WTC11 (cell line): ENCODE results near the gene ANKRD65.

Experiments
- ATF6 ChIP-seq: sonication (generic); formaldehyde crosslinking; IDR thresholded peaks from 2 replicates; pipeline ENCODE4 v1.8.1; 2023; ENCODE audit warnings: mild to moderate bottlenecking, missing genetic modification reagents
- FOXJ3 ChIP-seq: sonication (generic); formaldehyde crosslinking; IDR thresholded peaks from 2 replicates; pipeline ENCODE4 v1.9.0; 2021; ENCODE audit warnings: missing genetic modification reagents, mild to moderate bottlenecking, borderline replicate concordance
- SP1 ChIP-seq: sonication (generic); formaldehyde crosslinking; conservative IDR thresholded peaks from 2 replicates; pipeline ENCODE4 v1.8.1; 2022; ENCODE audit warnings: missing genetic modification reagents
- TCF7 ChIP-seq: sonication (generic); formaldehyde crosslinking; IDR thresholded peaks from 2 replicates; pipeline ENCODE4 v1.8.0; 2022; ENCODE audit warnings: mild to moderate bottlenecking, low read depth, missing genetic modification reagents, moderate library complexity
- TF ChIP-seq, protein P1 (sequence below): fragments of 200-600 bp; IDR thresholded peaks from 2 replicates; pipeline ENCODE4 v1.8.0; 2022; ENCODE audit warnings: antibody characterized with exemption
- TF ChIP-seq, protein P2 (sequence below): sonication (generic); formaldehyde crosslinking; IDR thresholded peaks from 2 replicates; pipeline ENCODE4 v1.8.0; 2022; ENCODE audit warnings: mild to moderate bottlenecking, missing genetic modification reagents
- TF ChIP-seq, protein P3 (sequence below): sonication (generic); formaldehyde crosslinking; IDR thresholded peaks from 2 replicates; pipeline ENCODE4 v1.8.1; 2022; ENCODE audit warnings: low read depth, mild to moderate bottlenecking, moderate library complexity, missing genetic modification reagents, borderline replicate concordance
- TF ChIP-seq, protein P4 (sequence below): sonication (generic); formaldehyde crosslinking; conservative IDR thresholded peaks from 2 replicates; pipeline ENCODE4 v1.8.1; 2023; ENCODE audit warnings: mild to moderate bottlenecking, low read depth, missing genetic modification reagents, moderate library complexity

DNA sequence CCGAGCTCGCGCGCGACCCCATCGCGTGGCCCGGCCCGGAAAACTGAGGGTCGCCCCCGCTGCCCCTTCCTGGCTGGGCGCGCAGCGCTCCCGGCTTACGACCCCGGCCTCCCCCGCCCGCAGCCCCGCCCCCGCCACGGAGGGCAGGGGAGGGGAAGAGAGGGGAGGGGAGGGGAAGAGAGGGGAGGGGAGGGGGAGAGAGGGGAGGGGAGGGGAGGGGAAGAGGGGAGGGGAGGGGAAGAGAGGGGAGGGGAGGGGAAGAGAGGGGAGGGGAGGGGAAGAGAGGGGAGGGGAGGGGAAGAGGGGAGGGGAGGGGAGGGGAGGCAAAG lies 6.7 kb upstream of the ANKRD65 start:
- TF ChIP-seq, protein P1, sequence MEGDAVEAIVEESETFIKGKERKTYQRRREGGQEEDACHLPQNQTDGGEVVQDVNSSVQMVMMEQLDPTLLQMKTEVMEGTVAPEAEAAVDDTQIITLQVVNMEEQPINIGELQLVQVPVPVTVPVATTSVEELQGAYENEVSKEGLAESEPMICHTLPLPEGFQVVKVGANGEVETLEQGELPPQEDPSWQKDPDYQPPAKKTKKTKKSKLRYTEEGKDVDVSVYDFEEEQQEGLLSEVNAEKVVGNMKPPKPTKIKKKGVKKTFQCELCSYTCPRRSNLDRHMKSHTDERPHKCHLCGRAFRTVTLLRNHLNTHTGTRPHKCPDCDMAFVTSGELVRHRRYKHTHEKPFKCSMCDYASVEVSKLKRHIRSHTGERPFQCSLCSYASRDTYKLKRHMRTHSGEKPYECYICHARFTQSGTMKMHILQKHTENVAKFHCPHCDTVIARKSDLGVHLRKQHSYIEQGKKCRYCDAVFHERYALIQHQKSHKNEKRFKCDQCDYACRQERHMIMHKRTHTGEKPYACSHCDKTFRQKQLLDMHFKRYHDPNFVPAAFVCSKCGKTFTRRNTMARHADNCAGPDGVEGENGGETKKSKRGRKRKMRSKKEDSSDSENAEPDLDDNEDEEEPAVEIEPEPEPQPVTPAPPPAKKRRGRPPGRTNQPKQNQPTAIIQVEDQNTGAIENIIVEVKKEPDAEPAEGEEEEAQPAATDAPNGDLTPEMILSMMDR, result no peak
- TF ChIP-seq ATF6 (CRISPR knock-in tag) (no peak), TCF7 (CRISPR knock-in tag) (no peak), SP1 (CRISPR knock-in tag) (no peak), FOXJ3 (CRISPR knock-in tag) (no peak)
- TF ChIP-seq, protein P2, sequence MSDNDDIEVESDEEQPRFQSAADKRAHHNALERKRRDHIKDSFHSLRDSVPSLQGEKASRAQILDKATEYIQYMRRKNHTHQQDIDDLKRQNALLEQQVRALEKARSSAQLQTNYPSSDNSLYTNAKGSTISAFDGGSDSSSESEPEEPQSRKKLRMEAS, result no peak
- TF ChIP-seq, protein P3, sequence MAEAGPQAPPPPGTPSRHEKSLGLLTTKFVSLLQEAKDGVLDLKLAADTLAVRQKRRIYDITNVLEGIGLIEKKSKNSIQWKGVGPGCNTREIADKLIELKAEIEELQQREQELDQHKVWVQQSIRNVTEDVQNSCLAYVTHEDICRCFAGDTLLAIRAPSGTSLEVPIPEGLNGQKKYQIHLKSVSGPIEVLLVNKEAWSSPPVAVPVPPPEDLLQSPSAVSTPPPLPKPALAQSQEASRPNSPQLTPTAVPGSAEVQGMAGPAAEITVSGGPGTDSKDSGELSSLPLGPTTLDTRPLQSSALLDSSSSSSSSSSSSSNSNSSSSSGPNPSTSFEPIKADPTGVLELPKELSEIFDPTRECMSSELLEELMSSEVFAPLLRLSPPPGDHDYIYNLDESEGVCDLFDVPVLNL, result no peak
- TF ChIP-seq, protein P4, sequence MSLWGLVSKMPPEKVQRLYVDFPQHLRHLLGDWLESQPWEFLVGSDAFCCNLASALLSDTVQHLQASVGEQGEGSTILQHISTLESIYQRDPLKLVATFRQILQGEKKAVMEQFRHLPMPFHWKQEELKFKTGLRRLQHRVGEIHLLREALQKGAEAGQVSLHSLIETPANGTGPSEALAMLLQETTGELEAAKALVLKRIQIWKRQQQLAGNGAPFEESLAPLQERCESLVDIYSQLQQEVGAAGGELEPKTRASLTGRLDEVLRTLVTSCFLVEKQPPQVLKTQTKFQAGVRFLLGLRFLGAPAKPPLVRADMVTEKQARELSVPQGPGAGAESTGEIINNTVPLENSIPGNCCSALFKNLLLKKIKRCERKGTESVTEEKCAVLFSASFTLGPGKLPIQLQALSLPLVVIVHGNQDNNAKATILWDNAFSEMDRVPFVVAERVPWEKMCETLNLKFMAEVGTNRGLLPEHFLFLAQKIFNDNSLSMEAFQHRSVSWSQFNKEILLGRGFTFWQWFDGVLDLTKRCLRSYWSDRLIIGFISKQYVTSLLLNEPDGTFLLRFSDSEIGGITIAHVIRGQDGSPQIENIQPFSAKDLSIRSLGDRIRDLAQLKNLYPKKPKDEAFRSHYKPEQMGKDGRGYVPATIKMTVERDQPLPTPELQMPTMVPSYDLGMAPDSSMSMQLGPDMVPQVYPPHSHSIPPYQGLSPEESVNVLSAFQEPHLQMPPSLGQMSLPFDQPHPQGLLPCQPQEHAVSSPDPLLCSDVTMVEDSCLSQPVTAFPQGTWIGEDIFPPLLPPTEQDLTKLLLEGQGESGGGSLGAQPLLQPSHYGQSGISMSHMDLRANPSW (CRISPR knock-in tag), result no peak
